ENCODE measurements around the gene ZNF287.

GRCh38 chr17:16551878-16552636, 16.9 kb downstream of the ZNF287 start:
- TF ChIP-seq CHD4 (IDR thresholded peaks at IDR 0.05) (no peak), NRF1 (conservative IDR thresholded peaks at IDR 0.05; ENCODE audit: low read depth, low read length) (no peak), TCF7 (IDR thresholded peaks at IDR 0.05; ENCODE audit: borderline replicate concordance) (no peak), POLR2AphosphoS5 (IDR thresholded peaks at IDR 0.05; ENCODE audit: low read length) (no peak), CBX5 (IDR thresholded peaks at IDR 0.05; ENCODE audit: low read depth) (peak; percentile 20; the same call in 1 of the 2 replicates)
- TF ChIP-seq, protein P1, sequence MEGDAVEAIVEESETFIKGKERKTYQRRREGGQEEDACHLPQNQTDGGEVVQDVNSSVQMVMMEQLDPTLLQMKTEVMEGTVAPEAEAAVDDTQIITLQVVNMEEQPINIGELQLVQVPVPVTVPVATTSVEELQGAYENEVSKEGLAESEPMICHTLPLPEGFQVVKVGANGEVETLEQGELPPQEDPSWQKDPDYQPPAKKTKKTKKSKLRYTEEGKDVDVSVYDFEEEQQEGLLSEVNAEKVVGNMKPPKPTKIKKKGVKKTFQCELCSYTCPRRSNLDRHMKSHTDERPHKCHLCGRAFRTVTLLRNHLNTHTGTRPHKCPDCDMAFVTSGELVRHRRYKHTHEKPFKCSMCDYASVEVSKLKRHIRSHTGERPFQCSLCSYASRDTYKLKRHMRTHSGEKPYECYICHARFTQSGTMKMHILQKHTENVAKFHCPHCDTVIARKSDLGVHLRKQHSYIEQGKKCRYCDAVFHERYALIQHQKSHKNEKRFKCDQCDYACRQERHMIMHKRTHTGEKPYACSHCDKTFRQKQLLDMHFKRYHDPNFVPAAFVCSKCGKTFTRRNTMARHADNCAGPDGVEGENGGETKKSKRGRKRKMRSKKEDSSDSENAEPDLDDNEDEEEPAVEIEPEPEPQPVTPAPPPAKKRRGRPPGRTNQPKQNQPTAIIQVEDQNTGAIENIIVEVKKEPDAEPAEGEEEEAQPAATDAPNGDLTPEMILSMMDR (IDR thresholded peaks at IDR 0.05 in 2 of 3, conservative IDR thresholded peaks at IDR 0.05 in 1 of 3; ENCODE audit: control insufficient read depth in 2 of 3, extremely low read depth in 1 of 3, insufficient read depth in 1 of 3, low read depth in 3 of 3, low read length in 3 of 3) = no peak

Data from GM12878 (cell line).